CD4-positive, alpha-beta T cell treated with Interleukin-6 at 100 ng/mL for 8 hours (primary cell): ENCODE results near the gene CCDC33.

Experiments
- DNase-seq: peaks from one replicate; pipeline ENCODE4 v3.0.0-alpha.2; 2020; ENCODE audit warnings: mixed read lengths, low spot score

Gene CCDC33

GRCh38 chr15:74235962-74236361, at the start of gene CCDC33:
Gene CCDC33 (plus strand): TSS chr15:74236326. CDS start chr15:74236720, 394 bp downstream.
- DNase-seq = no peak

DNA sequence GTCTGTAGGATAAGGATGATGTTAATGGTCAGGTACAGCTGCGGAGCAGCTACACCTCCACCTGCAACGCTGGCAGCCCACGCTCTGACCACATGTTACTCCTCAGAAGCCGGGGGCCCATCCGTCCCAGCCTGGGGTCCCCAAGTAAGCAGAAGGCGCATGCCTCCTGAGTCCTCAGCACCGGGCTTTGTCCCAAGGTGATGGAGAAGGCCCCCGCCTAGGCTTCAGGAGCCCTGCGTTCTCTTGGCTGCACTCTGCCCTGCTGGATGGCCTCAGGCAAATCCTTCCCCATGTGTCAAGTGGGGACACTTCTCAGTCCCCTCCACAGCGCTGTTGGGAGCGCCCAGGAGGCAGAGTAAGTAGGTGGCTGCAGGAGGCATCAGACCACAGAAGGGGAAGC, 47.9 kb upstream of the CCDC33 start:
- DNase-seq = no peak

- DNase-seq = no peak
Measured at GRCh38 chr15:74191798-74192197, 44.3 kb upstream of the CCDC33 start.

DNA sequence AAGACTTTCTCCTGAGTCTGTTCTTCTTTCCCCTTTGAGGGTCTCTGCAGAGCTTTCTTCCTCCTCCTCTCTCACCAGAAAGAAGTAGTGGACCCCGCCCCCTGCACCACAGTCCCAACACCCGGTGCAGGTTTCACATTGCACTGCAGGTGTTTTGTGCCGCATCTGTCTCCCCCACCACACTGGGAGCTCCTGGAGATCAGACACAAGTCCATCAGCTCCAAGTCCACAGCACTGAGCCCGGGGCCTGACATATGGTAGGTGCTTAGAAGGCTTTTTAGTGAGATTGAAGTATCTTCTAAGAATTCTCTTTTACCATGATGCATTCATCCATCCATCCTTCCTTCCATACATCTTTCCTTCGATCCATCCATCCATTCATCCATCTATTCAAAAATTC, 43.4 kb upstream of the CCDC33 start:
- DNase-seq = no peak

DNA sequence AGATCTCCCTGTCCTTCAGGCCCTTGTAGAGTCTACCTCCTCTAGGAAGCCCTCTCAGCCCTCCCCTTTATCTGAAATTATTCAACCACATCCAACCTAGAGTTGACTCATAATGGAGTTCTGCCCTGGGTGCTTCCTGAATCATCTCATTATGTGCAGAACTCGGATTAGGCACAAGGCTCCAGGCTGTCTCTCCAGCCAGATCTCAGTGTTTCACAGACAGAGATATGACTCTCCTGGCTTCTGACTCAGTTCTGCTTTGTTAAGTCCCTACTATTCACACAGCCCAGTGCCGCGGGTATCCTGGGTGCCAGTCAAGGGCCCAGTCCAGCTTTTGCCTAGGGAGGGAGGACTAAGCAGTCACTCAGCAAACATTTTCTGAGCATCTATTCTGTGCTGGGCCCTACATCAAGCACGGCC, 42.8 kb upstream of the CCDC33 start:
- no peak for DNase-seq

- no peak for DNase-seq
Measured at GRCh38 chr15:74193905-74194304, 42.2 kb upstream of the CCDC33 start.

DNA sequence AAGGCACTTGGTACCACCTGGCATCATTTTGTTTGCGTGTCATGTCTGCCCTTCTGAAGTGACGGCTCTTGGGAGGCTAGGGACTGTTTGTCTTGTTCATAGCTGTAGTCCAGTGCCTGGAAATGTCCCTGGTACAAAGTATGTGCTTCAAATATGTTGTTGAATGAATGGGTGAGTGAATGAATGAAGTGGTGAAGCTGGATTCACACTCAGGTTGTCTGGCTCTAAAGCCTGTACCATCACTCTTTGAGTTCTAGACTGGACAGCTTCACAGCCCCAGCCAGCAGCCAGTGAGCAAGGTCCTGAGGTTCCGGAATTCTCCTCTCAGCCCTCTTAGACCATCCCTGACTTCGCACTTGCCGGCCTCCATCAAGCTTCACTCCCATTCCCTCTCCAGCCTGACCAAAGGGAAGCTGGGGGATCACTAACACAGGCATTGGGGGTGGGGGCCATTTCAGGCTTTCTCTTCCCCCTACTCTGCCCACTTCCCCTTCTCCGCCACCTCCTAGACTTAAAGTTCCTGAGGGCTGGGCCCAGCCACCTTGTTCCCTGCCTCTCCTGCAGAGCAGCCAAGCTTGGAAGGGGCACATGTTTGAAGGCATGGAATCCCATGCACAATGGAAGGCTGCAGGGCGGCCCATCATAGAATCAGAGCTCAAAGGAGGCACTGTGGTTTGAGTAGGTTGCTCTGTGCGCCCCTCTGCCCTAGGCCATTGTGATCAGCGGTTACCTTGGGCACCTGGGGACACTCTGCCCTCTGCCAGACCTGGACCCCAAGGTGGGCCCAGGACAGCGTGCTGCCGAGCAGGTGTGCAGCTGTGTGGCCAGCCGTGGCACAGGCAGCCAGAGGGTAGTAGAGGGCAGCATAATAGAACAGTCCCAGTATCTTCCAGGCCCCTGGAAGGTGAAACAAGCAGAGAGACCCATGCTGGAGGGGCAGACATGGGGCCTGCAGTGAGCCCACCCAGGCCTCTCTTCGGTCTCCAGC, 41.3 kb upstream of the CCDC33 start:
- no peak for DNase-seq

DNA sequence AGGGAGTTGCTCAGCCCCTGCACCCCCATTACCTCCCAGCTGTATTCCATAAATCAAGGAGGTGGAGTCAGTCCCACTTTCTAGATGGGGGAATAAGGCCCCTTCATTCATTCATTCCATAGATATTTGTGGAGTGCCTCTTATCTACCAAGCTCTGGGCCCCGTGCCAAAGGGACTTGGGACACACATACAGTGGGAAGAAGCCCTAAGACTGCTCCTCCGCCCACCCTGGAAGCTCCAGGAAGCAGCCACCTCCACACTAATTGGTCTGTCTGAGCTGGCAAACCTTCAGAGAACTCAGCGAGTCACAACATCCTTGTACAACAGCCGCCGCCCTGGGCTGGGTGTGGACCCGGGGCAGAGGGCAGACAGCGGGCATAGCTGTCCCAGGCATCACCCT, 40.0 kb upstream of the CCDC33 start:
- no peak for DNase-seq

DNA sequence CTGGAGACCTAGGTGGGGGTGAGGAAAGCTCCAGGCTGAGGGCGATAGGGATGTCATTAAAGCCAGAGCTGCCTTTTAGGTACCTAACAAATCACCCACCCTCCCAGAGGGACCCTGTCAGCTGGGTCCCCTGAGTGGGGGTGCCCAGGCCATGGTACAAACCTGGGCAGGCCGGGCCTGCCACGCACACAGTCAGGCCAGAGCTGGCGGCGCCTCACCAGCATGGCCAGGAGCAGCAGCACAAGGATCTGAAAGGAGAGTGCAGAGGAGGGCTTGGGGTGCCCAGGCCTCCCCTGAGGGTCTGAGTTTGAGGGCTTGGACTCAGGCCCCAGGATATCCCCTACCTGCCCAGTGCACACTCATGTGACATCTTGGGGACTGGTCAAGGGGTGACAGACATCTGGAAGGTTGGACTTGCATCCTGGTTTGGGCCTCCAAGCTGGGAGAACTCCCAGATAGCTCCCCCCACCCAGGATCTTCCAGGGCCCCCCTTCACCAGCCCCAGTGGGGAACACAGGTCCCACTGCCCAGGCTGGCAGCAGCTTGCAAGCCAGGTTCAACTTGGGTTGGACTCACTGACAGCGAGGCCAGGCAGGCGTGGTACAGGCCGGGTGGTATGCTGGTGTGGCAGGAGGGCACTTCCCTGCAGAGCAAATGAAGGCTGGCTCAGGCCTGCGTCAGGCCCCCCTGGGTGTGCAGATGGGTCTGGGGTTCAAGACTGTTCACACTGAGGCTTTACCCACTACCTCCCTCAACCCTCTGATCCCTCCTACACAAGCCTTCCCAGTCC, 38.8 kb upstream of the CCDC33 start:
- DNase-seq = no peak

DNA sequence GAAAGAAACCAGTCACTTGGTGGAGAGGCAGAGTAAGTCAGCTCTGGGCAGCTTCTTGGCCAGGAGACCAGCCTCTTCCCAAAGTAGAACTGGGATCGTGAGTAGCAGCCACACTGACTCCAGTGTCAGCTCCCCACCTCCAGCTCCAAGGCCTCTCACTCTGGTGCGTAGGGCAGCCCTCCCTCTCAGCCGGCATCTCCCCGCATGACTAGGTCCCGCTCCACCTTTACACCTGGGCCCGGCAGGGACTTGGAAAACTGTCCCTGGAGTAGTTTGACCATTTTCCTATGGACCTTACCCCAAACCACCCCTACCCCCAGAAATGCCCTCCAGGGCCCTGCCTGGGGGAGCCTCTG, 36.9 kb upstream of the CCDC33 start:
- no peak for DNase-seq

- no peak for DNase-seq
Measured at GRCh38 chr15:74200412-74200815, 35.7 kb upstream of the CCDC33 start.

- no peak for DNase-seq
Measured at GRCh38 chr15:74200871-74201419, 35.2 kb upstream of the CCDC33 start.

DNA sequence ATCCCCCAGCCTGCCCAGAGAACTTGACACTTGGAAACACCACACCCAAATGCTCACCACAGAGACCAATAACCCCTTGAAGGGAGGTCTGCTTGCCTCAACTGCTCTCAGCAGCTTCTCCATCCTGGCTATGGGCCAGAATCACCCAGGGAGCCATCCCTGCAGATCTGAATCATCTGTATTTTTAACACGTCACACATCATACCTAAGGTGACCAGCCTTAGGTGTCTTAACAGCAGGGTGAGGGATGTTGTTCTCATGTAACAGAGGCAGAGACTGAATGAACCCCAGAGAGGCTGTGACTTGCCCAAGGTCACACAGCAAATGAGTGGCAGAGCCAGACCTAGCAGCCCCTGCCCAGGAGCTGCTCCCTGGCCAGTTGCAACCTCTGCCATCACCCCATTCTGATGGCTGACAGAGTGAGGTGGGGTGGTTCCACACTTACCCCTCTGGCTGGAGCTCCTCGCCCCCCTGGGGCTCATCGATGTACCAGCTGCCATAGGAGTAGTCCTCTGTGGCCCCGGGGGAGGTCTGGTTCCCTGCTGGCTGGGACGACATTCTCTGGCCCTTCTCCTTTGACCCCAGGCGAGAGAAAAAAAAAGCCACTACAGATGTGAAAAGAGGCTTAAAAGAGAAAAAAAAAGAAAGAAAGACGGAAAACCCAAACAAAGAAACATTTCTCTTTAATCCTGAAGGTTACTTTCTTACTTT, 34.3 kb upstream of the CCDC33 start:
- no peak for DNase-seq

DNA sequence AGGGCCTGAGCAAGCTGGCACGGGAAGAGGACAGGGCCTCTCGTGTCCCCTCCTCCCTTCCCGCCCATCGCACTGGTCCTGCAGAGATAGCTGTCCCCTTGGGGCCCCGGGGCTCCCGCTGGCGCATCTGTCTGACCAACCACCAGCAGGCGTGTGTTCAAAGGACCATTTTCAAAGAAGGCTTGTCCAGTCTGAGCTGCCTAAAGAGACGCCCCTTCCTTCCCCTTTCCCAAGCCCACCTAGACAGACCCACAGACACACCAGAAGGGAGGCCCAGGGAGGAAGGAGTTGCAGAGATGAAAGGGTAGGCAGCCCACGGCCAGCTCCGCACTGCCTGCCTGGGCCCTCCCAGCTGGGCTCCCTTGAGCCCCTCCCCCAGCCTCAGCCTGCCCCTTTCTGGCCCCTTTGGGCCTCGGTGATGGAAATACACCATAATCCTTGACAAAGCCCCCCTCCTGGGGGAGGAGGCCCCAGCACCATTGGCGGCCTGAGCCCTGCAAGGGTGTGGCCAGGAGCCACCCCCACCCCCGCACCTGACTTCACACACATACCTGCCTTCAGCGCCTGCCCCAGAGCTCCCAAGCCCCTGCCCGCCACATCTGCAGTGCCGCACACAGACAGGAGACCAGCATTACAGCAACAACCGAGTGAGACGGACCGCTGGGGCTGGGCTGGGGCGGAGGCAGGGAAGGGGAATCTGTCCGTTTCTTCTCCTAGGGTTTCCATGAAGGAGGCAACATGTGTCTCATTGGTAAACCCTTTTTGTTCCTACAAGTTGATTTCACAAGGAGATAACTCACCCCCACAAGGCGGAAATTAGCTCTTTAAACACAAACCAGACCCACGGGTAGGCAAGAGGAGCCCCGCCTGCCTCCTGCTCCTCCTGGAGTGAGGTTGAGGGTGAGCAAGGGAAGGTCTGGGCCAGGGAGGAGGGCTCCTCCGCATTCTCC, 33.4 kb upstream of the CCDC33 start, which contains the start of gene STRA6:
STRA6 (minus strand) TSS at position 336 of the 950 bp plus-strand sequence. CDS start 520 bp downstream, outside the sequence.
- DNase-seq = no peak

GRCh38 chr15:74203914-74204431, 32.2 kb upstream of the CCDC33 start:
- no peak for DNase-seq

- no peak for DNase-seq
Measured at GRCh38 chr15:74205582-74205947, 30.6 kb upstream of the CCDC33 start.

DNA sequence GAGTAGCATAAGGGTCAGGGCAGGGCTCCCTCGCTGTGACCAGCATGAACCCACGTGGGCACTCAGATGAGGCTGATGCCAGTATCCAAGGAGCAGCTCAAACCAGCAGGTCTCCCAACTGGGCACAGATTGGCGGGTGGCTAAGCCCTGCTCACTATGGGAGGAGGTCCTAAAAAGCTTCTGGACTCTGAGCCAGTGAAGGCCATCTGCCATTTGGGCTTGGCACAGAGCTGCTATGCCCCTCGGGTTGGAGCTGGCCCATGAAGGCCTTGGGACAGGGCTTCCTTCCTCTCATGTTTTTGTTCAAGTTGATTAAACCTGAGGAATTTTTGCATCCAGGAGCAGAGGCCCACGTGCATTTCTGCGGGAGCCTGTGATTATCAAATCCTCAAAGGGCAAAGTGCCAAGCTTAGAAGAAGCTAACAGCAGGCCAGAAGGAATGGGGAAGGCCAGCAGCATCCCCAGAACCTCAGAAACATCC, 29.3 kb upstream of the CCDC33 start:
- no peak for DNase-seq

- DNase-seq = no peak
Measured at GRCh38 chr15:74207652-74208440, 28.3 kb upstream of the CCDC33 start.

DNA sequence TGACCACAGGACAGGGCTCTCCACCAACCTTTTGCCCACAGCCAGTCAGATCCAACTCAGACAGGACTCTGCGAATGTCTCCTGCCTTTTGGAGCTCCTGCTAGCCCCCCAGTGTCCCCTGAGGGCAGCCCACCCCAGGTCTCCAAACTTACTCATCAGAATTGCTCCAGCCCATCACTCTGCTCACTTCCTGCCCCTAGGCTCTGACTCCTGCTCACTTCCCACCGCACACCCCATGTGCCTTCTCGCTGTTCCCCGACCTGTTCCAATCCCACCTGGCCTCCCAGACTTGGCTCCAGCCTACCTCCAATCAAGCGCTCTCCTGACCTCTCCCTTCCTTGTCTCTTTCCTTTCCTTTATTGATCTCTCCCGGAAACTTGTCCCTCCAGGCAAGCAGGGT, 27.6 kb upstream of the CCDC33 start:
- no peak for DNase-seq
